GM21423 (cell line): Measurements from ENCODE around the gene MAP2K7.
"Not testable (repeated sequence)": the region's sequence is repeated elsewhere in the genome, so short reads cannot be mapped to it uniquely, and the experiment has no call there.

Source experiments
- ATAC-seq: cut with Tn5 transposase; IDR thresholded peaks from one replicate; pipeline ENCODE4 v1.9.1; 2021; ENCODE audit warnings: mild to moderate bottlenecking, moderate library complexity; ENCODE audit not compliant: unreplicated experiment

The MAP2K7 gene

GRCh38 chr19:7907122-7907521, 3.4 kb downstream of the MAP2K7 start:
- no peak for ATAC-seq

- no peak for ATAC-seq
These were observed 3.9 kb downstream of the MAP2K7 start for GRCh38 chr19:7907544-7907943.

GRCh38 chr19:7908078-7908699, 4.5 kb downstream of the MAP2K7 start:
- ATAC-seq = no peak

- no peak for ATAC-seq
These were observed 5.2 kb downstream of the MAP2K7 start for GRCh38 chr19:7908742-7909461.

- no peak for ATAC-seq
These were observed 5.9 kb downstream of the MAP2K7 start for GRCh38 chr19:7909471-7910067.

- no peak for ATAC-seq
These were observed 6.9 kb downstream of the MAP2K7 start for GRCh38 chr19:7910321-7911161.

GRCh38 chr19:7911508-7912143, 7.9 kb downstream of the MAP2K7 start:
- no peak for ATAC-seq

- no peak for ATAC-seq
These were observed 8.5 kb downstream of the MAP2K7 start for GRCh38 chr19:7912144-7912696.

GRCh38 chr19:7912697-7913564, 9.3 kb downstream of the MAP2K7 start:
- ATAC-seq = no peak

- ATAC-seq = no peak
These were observed 10.0 kb downstream of the MAP2K7 start for GRCh38 chr19:7913652-7914051.

GRCh38 chr19:7914099-7914498, 10.4 kb downstream of the MAP2K7 start:
- no peak for ATAC-seq

GRCh38 chr19:7914598-7915045, 10.9 kb downstream of the MAP2K7 start, which contains the start of gene TGFBR3L:
Gene TGFBR3L (plus strand): TSS chr19:7914830.
- ATAC-seq = no peak

GRCh38 chr19:7915250-7916102, 11.8 kb downstream of the MAP2K7 start:
- ATAC-seq = no peak

GRCh38 chr19:7916103-7916954, 12.7 kb downstream of the MAP2K7 start:
- no peak for ATAC-seq

GRCh38 chr19:7916955-7917266, 13.2 kb downstream of the MAP2K7 start:
- no peak for ATAC-seq

- ATAC-seq = no peak
These were observed 13.8 kb downstream of the MAP2K7 start for GRCh38 chr19:7917267-7918061.

GRCh38 chr19:7918062-7918614, 14.5 kb downstream of the MAP2K7 start:
- not testable (repeated sequence) for ATAC-seq
